HepG2 (cell line): ENCODE measurements around the gene MSMP. TPM values are rescaled to one million over a fixed set of nuclear protein-coding genes. Genes with fewer than 3 reads are reported as not detected.

ENCODE experiments used
- ETV5 ChIP-seq: IDR thresholded peaks from 2 replicates; pipeline ENCODE4 v1.6.1; 2018; ENCODE audit warnings: missing biosample characterization, missing genetic modification reagents, inconsistent platforms, borderline replicate concordance
- HNF4A ChIP-seq: sonication (generic); formaldehyde crosslinking; IDR thresholded peaks from 2 replicates; pipeline ENCODE4 v1.4.0; 2020; ENCODE audit warnings: missing genetic modification reagents
- IKZF4 ChIP-seq: sonication (generic); formaldehyde crosslinking; IDR thresholded peaks from 2 replicates; pipeline ENCODE4 v1.5.1; 2020; ENCODE audit warnings: borderline replicate concordance, mild to moderate bottlenecking, low read depth, missing genetic modification reagents; ENCODE audit errors: not compliant biosample characterization
- JDP2 ChIP-seq: sonication (generic); formaldehyde crosslinking; IDR thresholded peaks from 2 replicates; pipeline ENCODE4 v1.8.1; 2022; ENCODE audit warnings: missing genetic modification reagents, borderline replicate concordance
- MED13 ChIP-seq: sonication (generic); formaldehyde crosslinking; IDR thresholded peaks from 2 replicates; pipeline ENCODE4 v1.5.0; 2020; ENCODE audit warnings: missing genetic modification reagents
- MIER2 ChIP-seq: IDR thresholded peaks from 2 replicates; pipeline ENCODE4 v1.6.1; 2016; ENCODE audit warnings: missing biosample characterization, missing genetic modification reagents
- PLSCR1 ChIP-seq: sonication (generic); formaldehyde crosslinking; IDR thresholded peaks from 2 replicates; pipeline ENCODE4 v1.5.0; 2020; ENCODE audit warnings: missing genetic modification reagents, mild to moderate bottlenecking, borderline replicate concordance
- RARG ChIP-seq: sonication (generic); formaldehyde crosslinking; IDR thresholded peaks from 2 replicates; pipeline ENCODE4 v1.4.0; 2020; ENCODE audit warnings: low read depth, mild to moderate bottlenecking, missing genetic modification reagents
- SAFB2 ChIP-seq: sonication (generic); formaldehyde crosslinking; IDR thresholded peaks from 2 replicates; pipeline ENCODE4 v1.5.1; 2020; ENCODE audit warnings: missing genetic modification reagents, low read depth, mild to moderate bottlenecking, borderline replicate concordance
- SSRP1 ChIP-seq: IDR thresholded peaks from 2 replicates; pipeline ENCODE4 v1.6.1; 2016; ENCODE audit warnings: control low read depth
- ZBTB46 ChIP-seq: sonication (generic); formaldehyde crosslinking; IDR thresholded peaks from 2 replicates; pipeline ENCODE4 v1.4.0; 2020; ENCODE audit warnings: mild to moderate bottlenecking, missing genetic modification reagents, borderline replicate concordance
- ZNF280D ChIP-seq: sonication (generic); formaldehyde crosslinking; IDR thresholded peaks from 2 replicates; pipeline ENCODE4 v1.5.1; 2020; ENCODE audit warnings: mild to moderate bottlenecking, missing genetic modification reagents
- ZNF33B ChIP-seq: sonication (generic); formaldehyde crosslinking; IDR thresholded peaks from 2 replicates; pipeline ENCODE4 v1.5.1; 2020; ENCODE audit warnings: mild to moderate bottlenecking, missing genetic modification reagents
- ZNF607 ChIP-seq: sonication (generic); formaldehyde crosslinking; IDR thresholded peaks from 2 replicates; pipeline ENCODE4 v1.5.1; 2020; ENCODE audit warnings: missing genetic modification reagents, mild to moderate bottlenecking, borderline replicate concordance
- ZNF839 ChIP-seq: sonication (generic); formaldehyde crosslinking; IDR thresholded peaks from 2 replicates; pipeline ENCODE4 v1.4.0; 2020; ENCODE audit warnings: missing genetic modification reagents, mild to moderate bottlenecking, borderline replicate concordance
- polyA plus RNA-seq, 8 experiments: library from polyadenylated mRNA; depleted of rRNA in 3 of 8; stranded (reverse) in 7 of 8; unstranded in 1 of 8; fragments of >200 nt; fragmentation: Illumina TruSeq in 4 of 8; extraction: Trizol in 4 of 8; gene quantifications; 2 replicates each; pipeline versions ENCODE4 v1.2.1 to v1.2.3, GENCODE V29; 2011 to 2016; ENCODE audit warnings: low read depth in 4 of 8, missing spikeins in 1 of 8, mixed read lengths in 1 of 8; ENCODE audit not compliant: insufficient read depth in 1 of 8
- total RNA-seq, 5 experiments: library from RNA; depleted of rRNA; stranded (reverse); fragments of >200 nt; fragmentation: Illumina TruSeq; extraction: Trizol; gene quantifications; 2 replicates each; pipeline ENCODE4 v1.2.3, GENCODE V29; 2016; ENCODE audit warnings: low read depth in 1 of 5
- TF ChIP-seq, protein P1 (sequence below): sonication (generic); formaldehyde crosslinking; IDR thresholded peaks from 2 replicates; pipeline ENCODE4 v1.4.0; 2020; ENCODE audit warnings: missing genetic modification reagents, mild to moderate bottlenecking, borderline replicate concordance
- TF ChIP-seq, protein P2 (sequence below): sonication (generic); formaldehyde crosslinking; IDR thresholded peaks from 2 replicates; pipeline ENCODE4 v1.4.0; 2020; ENCODE audit warnings: missing genetic modification reagents

MSMP gene
- total and polyA plus RNA-seq, 2 of the 13 experiments (the other 11 are each of a cell fraction or from before 2014, with no cell fraction given), result 0.24 to 0.46 TPM

DNA sequence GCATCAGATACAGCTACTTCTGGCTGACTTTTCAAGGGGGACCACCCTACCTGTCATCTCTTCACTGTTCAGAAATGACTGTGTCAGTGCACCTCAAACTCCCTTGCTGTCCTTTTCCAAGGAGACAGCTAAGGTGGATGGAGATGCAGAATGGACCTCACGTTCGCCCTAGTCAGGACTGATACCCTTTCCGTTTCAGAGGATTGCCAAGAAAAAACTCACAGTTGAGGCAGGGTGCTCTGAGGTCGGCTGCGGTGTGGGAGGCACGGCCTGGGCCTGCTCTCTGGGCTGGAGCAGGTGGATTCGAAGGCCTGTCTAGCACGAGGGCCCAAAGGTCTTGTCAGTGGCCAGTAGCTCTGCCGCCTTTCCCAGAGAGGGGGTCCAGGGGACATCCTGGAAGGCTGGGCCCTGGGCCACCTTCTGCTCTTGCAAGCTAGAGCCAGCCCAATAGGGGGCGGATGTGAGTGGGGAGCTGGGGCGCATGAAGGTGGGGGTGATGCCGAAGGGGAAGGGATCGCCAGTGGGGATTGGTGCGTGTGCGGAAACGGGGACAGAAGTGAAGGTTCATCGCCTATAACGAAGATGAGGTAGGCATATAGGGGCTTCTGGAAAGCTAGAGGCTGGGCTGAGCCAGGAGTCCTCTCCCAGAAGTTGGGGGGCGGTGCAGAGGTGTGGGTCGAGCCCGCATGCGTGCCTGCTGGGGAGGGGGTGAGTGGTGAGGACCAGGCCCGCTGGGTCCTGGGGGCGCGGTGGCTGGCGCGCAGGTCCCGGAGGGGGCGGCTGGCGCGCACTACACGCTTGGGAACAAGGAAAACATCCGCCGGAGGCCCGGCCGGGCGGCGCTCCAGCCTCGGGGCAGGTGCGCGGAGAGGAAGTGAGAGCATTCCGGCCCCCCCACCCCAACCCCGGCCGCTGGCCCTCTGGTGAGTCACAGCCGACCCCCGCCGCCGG lies 2.5 kb upstream of the MSMP start (continued):
- peak; percentile 33 for TF ChIP-seq ZNF607 (CRISPR knock-in tag)
- TF ChIP-seq, protein P1, sequence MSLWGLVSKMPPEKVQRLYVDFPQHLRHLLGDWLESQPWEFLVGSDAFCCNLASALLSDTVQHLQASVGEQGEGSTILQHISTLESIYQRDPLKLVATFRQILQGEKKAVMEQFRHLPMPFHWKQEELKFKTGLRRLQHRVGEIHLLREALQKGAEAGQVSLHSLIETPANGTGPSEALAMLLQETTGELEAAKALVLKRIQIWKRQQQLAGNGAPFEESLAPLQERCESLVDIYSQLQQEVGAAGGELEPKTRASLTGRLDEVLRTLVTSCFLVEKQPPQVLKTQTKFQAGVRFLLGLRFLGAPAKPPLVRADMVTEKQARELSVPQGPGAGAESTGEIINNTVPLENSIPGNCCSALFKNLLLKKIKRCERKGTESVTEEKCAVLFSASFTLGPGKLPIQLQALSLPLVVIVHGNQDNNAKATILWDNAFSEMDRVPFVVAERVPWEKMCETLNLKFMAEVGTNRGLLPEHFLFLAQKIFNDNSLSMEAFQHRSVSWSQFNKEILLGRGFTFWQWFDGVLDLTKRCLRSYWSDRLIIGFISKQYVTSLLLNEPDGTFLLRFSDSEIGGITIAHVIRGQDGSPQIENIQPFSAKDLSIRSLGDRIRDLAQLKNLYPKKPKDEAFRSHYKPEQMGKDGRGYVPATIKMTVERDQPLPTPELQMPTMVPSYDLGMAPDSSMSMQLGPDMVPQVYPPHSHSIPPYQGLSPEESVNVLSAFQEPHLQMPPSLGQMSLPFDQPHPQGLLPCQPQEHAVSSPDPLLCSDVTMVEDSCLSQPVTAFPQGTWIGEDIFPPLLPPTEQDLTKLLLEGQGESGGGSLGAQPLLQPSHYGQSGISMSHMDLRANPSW (CRISPR knock-in tag), result no peak
- peak; percentile 72 for TF ChIP-seq IKZF4
- TF ChIP-seq ZNF33B (CRISPR knock-in tag), result 0 out of 2 replicates have a peak, but pooled peaks have one; percentile 72
- peak; percentile 79; the same call in 1 of the 2 replicates for TF ChIP-seq ETV5 (CRISPR knock-in tag)
- TF ChIP-seq SSRP1 (CRISPR knock-in tag), result no peak
- TF ChIP-seq ZNF839 (CRISPR knock-in tag), result no peak
- TF ChIP-seq MIER2 (CRISPR knock-in tag), result no peak
- TF ChIP-seq JDP2 (CRISPR knock-in tag), result no peak
- TF ChIP-seq ZBTB46 (CRISPR knock-in tag), result 0 out of 2 replicates have a peak, but pooled peaks have one; percentile 81
- no peak for TF ChIP-seq PLSCR1 (CRISPR knock-in tag)
- no peak for TF ChIP-seq MED13
- TF ChIP-seq ZNF280D (CRISPR knock-in tag), result peak; percentile 34; the same call in 1 of the 2 replicates
- TF ChIP-seq, protein P2, sequence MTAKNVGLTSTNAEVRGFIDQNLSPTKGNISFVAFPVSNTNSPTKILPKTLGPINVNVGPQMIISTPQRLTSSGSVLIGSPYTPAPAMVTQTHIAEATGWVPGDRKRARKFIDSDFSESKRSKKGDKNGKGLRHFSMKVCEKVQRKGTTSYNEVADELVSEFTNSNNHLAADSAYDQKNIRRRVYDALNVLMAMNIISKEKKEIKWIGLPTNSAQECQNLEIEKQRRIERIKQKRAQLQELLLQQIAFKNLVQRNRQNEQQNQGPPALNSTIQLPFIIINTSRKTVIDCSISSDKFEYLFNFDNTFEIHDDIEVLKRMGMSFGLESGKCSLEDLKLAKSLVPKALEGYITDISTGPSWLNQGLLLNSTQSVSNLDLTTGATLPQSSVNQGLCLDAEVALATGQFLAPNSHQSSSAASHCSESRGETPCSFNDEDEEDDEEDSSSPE (CRISPR knock-in tag), result no peak; the same call in none of the 2 replicates
- TF ChIP-seq RARG (CRISPR knock-in tag), result no peak
- peak; percentile 24; the same call in 1 of the 2 replicates for TF ChIP-seq HNF4A
- no peak; the same call in 1 of the 2 replicates for TF ChIP-seq SAFB2 (CRISPR knock-in tag)
